MCF 10A (cell line): Measurements from ENCODE around the gene CTAGE1. TPM values are rescaled to one million over a fixed set of nuclear protein-coding genes. Genes with fewer than 3 reads are reported as not detected.
"Not testable (repeated sequence)": the region's sequence is repeated elsewhere in the genome, so short reads cannot be mapped to it uniquely, and the experiment has no call there.

Source experiments
- BruUV-seq: library from RNA; stranded (reverse); fragments of 400-500 nt; replicated peaks from 2 replicates; lab custom pipeline; 2021; lab: Mats Ljungman, UMichigan
- CTCF ChIA-PET: fragments of 300-600 bp; sonication (Branson Sonifier 250); formaldehyde crosslinking; extraction: SDS; loops from one replicate; lab custom pipeline; 2021; ENCODE audit warnings: antibody characterized with exemption, inconsistent platforms; lab: Yijun Ruan, JAX
- POLR2A ChIA-PET: fragments of 300-600, 350-650 bp; sonication (Branson Sonifier 250); formaldehyde crosslinking; extraction: SDS; loops from one replicate; lab custom pipeline; 2020; ENCODE audit warnings: antibody characterized with exemption, inconsistent platforms; lab: Yijun Ruan, JAX
- DNase-seq: peaks from one replicate; pipeline ENCODE4 v3.0.0-alpha.2; 2018; ENCODE audit not compliant: unreplicated experiment
- H3K27ac Mint-ChIP-seq: one replicate; pipeline ENCODE4 v1.8.0; 2022; ENCODE audit warnings: mild to moderate bottlenecking, low read depth, mixed read lengths; ENCODE audit not compliant: unreplicated experiment
- H3K27me3 Mint-ChIP-seq: one replicate; pipeline ENCODE4 v1.8.0; 2022; ENCODE audit warnings: mixed read lengths; ENCODE audit not compliant: insufficient read depth, unreplicated experiment
- H3K36me3 Mint-ChIP-seq: one replicate; pipeline ENCODE4 v1.8.0; 2022; ENCODE audit warnings: mild to moderate bottlenecking, moderate library complexity, mixed read lengths; ENCODE audit not compliant: insufficient read depth, unreplicated experiment
- H3K4me1 Mint-ChIP-seq: one replicate; pipeline ENCODE4 v1.8.0; 2022; ENCODE audit warnings: mixed read lengths; ENCODE audit not compliant: insufficient read depth, unreplicated experiment
- H3K4me3 Mint-ChIP-seq: one replicate; pipeline ENCODE4 v1.8.0; 2022; ENCODE audit warnings: mild to moderate bottlenecking, moderate library complexity, mixed read lengths; ENCODE audit not compliant: unreplicated experiment
- H3K9me3 Mint-ChIP-seq: one replicate; pipeline ENCODE4 v1.8.0; 2022; ENCODE audit warnings: mixed read lengths; ENCODE audit not compliant: unreplicated experiment
- intact Hi-C: fragments of 100-400 bp; cut with micrococcal nuclease; formaldehyde crosslinking; loops from 2 replicates; pipeline ENCODE4 v1.14.1; 2022
- total RNA-seq: library from RNA; stranded (reverse); gene quantifications from 2 replicates; pipeline ENCODE4 v1.2.3, GENCODE V29; 2022
- TF ChIP-seq, protein P1 (sequence below): fragments of 200-600 bp; IDR thresholded peaks from one replicate; pipeline ENCODE4 v1.8.0; 2022; ENCODE audit warnings: antibody characterized with exemption, mild to moderate bottlenecking; ENCODE audit not compliant: unreplicated experiment

The CTAGE1 gene
- total RNA-seq, 1 experiment from 2014 or later: not detected

DNA sequence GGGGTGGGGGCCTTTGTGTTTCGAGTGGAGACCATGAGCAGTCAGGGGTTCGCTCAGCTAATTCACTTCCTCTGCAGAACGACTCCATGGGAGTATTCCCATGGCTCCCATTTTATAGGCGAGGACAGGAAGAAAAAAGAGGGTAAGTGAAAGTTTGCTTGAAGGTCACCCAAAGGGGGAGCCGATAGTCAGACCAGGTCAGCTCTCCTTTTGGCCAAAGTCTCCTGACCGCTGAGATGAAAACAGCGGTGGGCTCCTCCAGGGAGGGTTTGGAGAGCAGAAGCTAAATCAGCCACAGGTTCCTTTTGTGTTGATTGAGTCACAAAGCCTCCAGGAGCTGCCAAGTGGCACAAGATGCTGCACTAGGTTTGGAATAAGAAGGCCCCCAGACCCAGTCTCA is 34.1 kb upstream of the CTAGE1 start:
- CTCF ChIA-PET: no interaction called here
- no peaks in the 10 kb centered on the region for H3K27me3 Mint-ChIP-seq
- intact Hi-C loops: no loop called here
- POLR2A ChIA-PET: interaction anchor here (0.6 kb wide), 1 partner anchor 851 kb away, joined by 3 read pairs; no protein-coding TSS in a partner anchor
- TF ChIP-seq, protein P1, sequence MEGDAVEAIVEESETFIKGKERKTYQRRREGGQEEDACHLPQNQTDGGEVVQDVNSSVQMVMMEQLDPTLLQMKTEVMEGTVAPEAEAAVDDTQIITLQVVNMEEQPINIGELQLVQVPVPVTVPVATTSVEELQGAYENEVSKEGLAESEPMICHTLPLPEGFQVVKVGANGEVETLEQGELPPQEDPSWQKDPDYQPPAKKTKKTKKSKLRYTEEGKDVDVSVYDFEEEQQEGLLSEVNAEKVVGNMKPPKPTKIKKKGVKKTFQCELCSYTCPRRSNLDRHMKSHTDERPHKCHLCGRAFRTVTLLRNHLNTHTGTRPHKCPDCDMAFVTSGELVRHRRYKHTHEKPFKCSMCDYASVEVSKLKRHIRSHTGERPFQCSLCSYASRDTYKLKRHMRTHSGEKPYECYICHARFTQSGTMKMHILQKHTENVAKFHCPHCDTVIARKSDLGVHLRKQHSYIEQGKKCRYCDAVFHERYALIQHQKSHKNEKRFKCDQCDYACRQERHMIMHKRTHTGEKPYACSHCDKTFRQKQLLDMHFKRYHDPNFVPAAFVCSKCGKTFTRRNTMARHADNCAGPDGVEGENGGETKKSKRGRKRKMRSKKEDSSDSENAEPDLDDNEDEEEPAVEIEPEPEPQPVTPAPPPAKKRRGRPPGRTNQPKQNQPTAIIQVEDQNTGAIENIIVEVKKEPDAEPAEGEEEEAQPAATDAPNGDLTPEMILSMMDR: no peak
- H3K27ac Mint-ChIP-seq: no peak overlapping the region
- no peak for DNase-seq
- H3K4me3 Mint-ChIP-seq: no peak overlapping the region
- H3K36me3 Mint-ChIP-seq: no peaks in the 10 kb centered on the region
- no TSS peak for BruUV-seq
- peaks cover 9% of the 10 kb centered on the region for H3K9me3 Mint-ChIP-seq
- H3K4me1 Mint-ChIP-seq: no peaks in the 10 kb centered on the region

DNA sequence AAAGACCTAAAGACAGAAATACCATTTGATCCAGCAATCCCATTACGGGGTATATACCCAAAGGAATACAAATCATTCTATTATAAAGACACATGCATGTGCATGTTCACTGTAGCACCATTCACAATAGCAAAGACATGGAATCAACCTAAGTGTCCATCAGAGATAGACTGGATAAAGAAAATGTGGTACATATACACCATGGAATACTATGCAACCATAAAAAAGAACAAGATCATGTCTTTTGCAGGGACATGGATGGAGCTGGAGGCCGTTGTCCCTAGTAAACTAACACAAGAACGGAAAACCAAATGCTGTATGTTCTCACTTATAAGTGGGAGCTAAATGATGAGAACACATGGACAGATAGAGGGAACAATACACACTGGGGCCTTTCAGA is 33.1 kb upstream of the CTAGE1 start:
- H3K4me3 Mint-ChIP-seq, BruUV-seq, H3K27me3 Mint-ChIP-seq, intact Hi-C loops, DNase-seq, H3K36me3 Mint-ChIP-seq, POLR2A ChIA-PET, H3K27ac Mint-ChIP-seq, CTCF ChIA-PET, H3K4me1 Mint-ChIP-seq, H3K9me3 Mint-ChIP-seq: not testable (repeated sequence)

DNA sequence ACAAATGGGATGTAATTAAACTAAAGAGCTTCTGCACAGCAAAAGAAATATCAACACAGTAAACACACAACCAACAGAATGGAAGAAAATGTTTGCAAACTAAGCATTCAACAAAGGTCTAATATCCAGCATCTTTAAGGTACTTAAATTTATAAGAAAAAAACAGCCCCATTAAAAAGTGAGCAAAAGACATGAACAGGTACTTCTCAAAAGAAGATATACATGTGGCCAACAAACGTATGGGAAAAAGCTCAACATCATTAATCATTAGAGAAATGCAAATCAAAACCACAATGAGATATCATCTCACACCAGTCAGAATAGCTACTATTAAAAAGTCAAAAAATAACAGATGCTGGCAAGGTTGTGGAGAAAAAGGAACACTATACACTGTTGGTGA is 32.6 kb upstream of the CTAGE1 start:
- ChIA-PET CTCF (interaction anchor here (0.6 kb wide), 1 partner anchor 1434 kb away, joined by 3 read pairs; no protein-coding TSS in a partner anchor), POLR2A (interaction anchor here (0.5 kb wide), 1 partner anchor 264 kb away, joined by 3 read pairs; no protein-coding TSS in a partner anchor)
- DNase-seq, H3K36me3 Mint-ChIP-seq, H3K4me1 Mint-ChIP-seq, BruUV-seq, H3K9me3 Mint-ChIP-seq, H3K27ac Mint-ChIP-seq, H3K27me3 Mint-ChIP-seq, intact Hi-C loops, H3K4me3 Mint-ChIP-seq: not testable (repeated sequence)

DNA sequence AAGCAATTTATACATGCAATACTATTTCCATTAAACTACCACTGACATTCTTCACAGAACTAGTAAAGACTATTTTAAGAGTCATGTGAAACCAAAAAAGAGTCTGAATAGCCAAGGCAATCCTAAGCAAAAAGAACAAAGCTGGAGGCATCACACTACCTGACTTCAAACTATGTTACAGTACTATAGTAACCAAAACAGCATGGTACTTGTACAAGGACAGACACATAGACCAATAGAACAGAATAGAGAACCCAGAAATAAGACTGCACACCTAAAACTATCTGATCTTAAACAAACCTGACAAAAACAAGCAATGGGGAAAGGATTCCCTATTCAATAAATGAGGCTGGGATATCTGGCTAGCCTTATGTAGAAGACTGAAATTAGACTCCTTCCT is 32.0 kb upstream of the CTAGE1 start:
- DNase-seq, H3K9me3 Mint-ChIP-seq, H3K27me3 Mint-ChIP-seq, H3K27ac Mint-ChIP-seq, H3K4me3 Mint-ChIP-seq, H3K4me1 Mint-ChIP-seq, intact Hi-C loops, BruUV-seq, H3K36me3 Mint-ChIP-seq: not testable (repeated sequence)
- ChIA-PET CTCF (interaction anchor here (0.6 kb wide), 1 partner anchor 1435 kb away, joined by 3 read pairs; no protein-coding TSS in a partner anchor), POLR2A (interaction anchor here (0.5 kb wide), 1 partner anchor 263 kb away, joined by 3 read pairs; no protein-coding TSS in a partner anchor)

DNA sequence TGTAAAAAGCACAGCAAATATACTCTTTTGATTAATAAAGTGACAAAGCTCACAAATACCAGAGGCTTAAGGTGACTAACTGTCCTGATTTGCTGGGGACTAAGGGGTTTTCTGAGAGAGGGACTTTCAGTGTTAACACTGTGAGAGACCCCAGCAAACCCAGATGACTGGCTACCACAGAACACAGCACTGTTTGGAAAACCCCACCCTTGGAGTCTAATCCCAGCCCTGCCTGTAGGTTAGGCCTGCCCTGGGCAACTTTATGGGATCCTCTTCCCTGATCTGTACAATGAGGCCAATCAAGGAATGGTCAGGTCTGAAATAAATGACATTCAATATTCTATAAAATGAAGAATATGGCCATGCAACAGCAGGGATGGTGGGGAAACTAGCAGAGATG is 30.5 kb upstream of the CTAGE1 start:
- no peak overlapping the region for H3K27ac Mint-ChIP-seq
- DNase-seq: no peak
- no peaks in the 10 kb centered on the region for H3K27me3 Mint-ChIP-seq
- CTCF ChIA-PET: no interaction called here
- TF ChIP-seq, protein P1: no peak
- no peaks in the 10 kb centered on the region for H3K4me1 Mint-ChIP-seq
- intact Hi-C loops: no loop called here
- POLR2A ChIA-PET: interaction anchor here (1.0 kb wide), 1 partner anchor 20 kb away, joined by 3 read pairs; no protein-coding TSS in a partner anchor
- no peaks in the 10 kb centered on the region for H3K36me3 Mint-ChIP-seq
- H3K4me3 Mint-ChIP-seq: no peak overlapping the region
- no TSS peak for BruUV-seq
- peaks cover 9% of the 10 kb centered on the region for H3K9me3 Mint-ChIP-seq
